OCI-LY7 (cell line): ENCODE results near the gene FLAD1. TPM values are rescaled to one million over a fixed set of nuclear protein-coding genes. Genes with fewer than 3 reads are reported as not detected.

Experiments used
- BruUV-seq: library from RNA; stranded (reverse); fragments of 400-500 nt; replicated peaks from 2 replicates; lab custom pipeline; 2021; lab: Mats Ljungman, UMichigan
- CTCF ChIA-PET: fragments of 300-600 bp; sonication (Branson Sonifier 250); formaldehyde crosslinking; loops from one replicate; lab custom pipeline; 2022; ENCODE audit warnings: antibody characterized with exemption; ENCODE audit not compliant: unreplicated experiment; lab: Charles Lee
- POLR2A ChIA-PET: fragments of 300-600 bp; sonication (Branson Sonifier 250); formaldehyde crosslinking; loops from one replicate; lab custom pipeline; 2022; ENCODE audit warnings: antibody characterized with exemption; lab: Charles Lee
- DNase-seq: peaks from one replicate; pipeline ENCODE4 v3.0.0-alpha.2; 2015; ENCODE audit warnings: low spot score
- H2AFZ ChIP-seq: fragments of 200-600 bp; sonication (generic), shearing (Covaris generic); 2 replicates; pipeline ENCODE4 v1.6.1; 2014; ENCODE audit warnings: mild to moderate bottlenecking, antibody characterized with exemption, low read length, moderate library complexity
- H3K27ac ChIP-seq: fragments of 200-600 bp; sonication (generic); 2 replicates; pipeline ENCODE4 v1.5.1; 2014; ENCODE audit warnings: mixed run types, low read depth, mild to moderate bottlenecking, moderate library complexity, low read length, inconsistent platforms; ENCODE audit not compliant: poor library complexity, severe bottlenecking
- H3K36me3 ChIP-seq: fragments of 200-600 bp; sonication (generic); 2 replicates; pipeline ENCODE4 v1.6.1; 2014; ENCODE audit warnings: mild to moderate bottlenecking, antibody characterized with exemption, low read length, moderate library complexity, mixed read lengths; ENCODE audit not compliant: insufficient read depth
- H3K4me1 ChIP-seq: fragments of 200-600 bp; sonication (generic); 2 replicates; pipeline ENCODE4 v1.5.1; 2014; ENCODE audit warnings: mild to moderate bottlenecking, low read length; ENCODE audit not compliant: insufficient read depth, poor library complexity, severe bottlenecking
- H3K4me2 ChIP-seq: fragments of 200-600 bp; sonication (generic); 2 replicates; pipeline ENCODE4 v1.6.1; 2014; ENCODE audit warnings: mild to moderate bottlenecking, low read length
- H3K4me3 ChIP-seq: fragments of 200-600 bp; sonication (generic); 2 replicates; pipeline ENCODE4 v1.5.1; 2014; ENCODE audit warnings: mild to moderate bottlenecking, low read depth, low read length; ENCODE audit not compliant: poor library complexity, severe bottlenecking
- H3K79me2 ChIP-seq: fragments of 200-600 bp; sonication (generic); 2 replicates; pipeline ENCODE4 v1.6.1; 2016; ENCODE audit warnings: low read depth, mild to moderate bottlenecking, low read length, moderate library complexity, mixed read lengths; ENCODE audit not compliant: insufficient read depth
- H3K9me2 ChIP-seq: fragments of 200-600 bp; sonication (generic); 2 replicates; pipeline ENCODE4 v1.6.1; 2016; ENCODE audit warnings: mild to moderate bottlenecking, low read length, mixed read lengths; ENCODE audit not compliant: insufficient read depth
- H3K9me3 ChIP-seq: fragments of 200-600 bp; sonication (generic); 2 replicates; pipeline ENCODE4 v1.6.1; 2014; ENCODE audit warnings: mild to moderate bottlenecking, mixed run types, low read length, mixed read lengths
- H4K20me1 ChIP-seq: fragments of 200-600 bp; sonication (generic); 2 replicates; pipeline ENCODE4 v1.6.1; 2014; ENCODE audit warnings: mild to moderate bottlenecking, antibody characterized with exemption, low read length, moderate library complexity, mixed read lengths; ENCODE audit not compliant: insufficient read depth
- EZH2phosphoT487 ChIP-seq: fragments of 200-600 bp; sonication (generic); IDR thresholded peaks from 2 replicates; pipeline ENCODE4 v1.6.1; 2018; ENCODE audit warnings: low read depth, borderline replicate concordance, mild to moderate bottlenecking, mixed run types, antibody characterized with exemption, low read length, moderate library complexity, mixed read lengths
- intact Hi-C: fragments of 100-400 bp; cut with micrococcal nuclease; formaldehyde crosslinking; loops from one replicate; pipeline ENCODE4 v1.10.0; 2022; ENCODE audit not compliant: unreplicated experiment
- total RNA-seq, 2 experiments: library from RNA; depleted of rRNA in 1 of 2; stranded (reverse); fragments of >200 nt in 1 of 2; shearing (Covaris generic) in 1 of 2; gene quantifications; 2 replicates each; pipeline ENCODE4 v1.2.3, GENCODE V29; 2014 to 2022
- TF ChIP-seq, protein P1 (sequence below): fragments of 200-600 bp; sonication (generic); conservative IDR thresholded peaks from 2 replicates; pipeline ENCODE4 v1.5.1; 2014; ENCODE audit warnings: mild to moderate bottlenecking, antibody characterized with exemption, low read length, moderate library complexity, mixed read lengths

The FLAD1 gene
- total RNA-seq, 2 experiments from 2014 or later: 52.7 to 57.9 TPM

DNA sequence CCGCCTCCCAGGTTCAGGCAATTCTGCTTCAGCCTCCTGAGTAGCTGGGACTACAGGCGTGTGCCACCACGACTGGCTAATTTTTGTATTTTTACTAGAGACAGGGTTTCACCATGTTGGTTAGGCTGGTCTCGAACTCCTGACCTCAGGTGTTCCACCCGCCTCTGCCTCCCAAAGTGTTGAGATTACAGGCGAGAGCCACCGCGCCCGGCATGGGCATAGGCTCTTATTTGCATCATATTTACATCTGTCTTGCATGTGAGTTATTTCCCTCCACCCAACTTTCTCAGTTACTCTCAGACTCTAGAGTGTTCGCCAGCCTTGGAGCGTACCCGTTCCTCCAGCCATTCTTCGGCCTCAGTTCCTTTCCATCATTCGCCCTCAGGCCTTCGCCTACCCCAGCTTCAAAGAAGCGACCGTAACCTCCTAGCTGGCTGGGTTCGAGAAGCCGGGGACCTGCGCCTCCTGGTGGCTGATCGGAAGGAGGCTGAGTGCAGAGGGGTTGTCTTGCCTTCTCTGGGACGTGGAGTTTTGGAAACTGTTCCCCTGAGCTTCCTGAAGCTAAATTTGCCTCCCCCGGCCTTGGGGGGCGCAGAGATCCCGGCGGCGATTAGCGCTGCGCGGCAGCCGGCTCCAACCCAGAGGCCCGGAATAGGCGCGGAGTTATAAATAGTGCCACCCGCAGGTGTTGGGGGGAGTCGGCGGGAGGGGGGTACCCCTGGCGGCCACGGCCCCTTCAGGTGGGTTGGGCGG, 15.8 kb downstream of the FLAD1 start:
- H3K4me1 ChIP-seq: peaks cover 52% of the 10 kb centered on the region

DNA sequence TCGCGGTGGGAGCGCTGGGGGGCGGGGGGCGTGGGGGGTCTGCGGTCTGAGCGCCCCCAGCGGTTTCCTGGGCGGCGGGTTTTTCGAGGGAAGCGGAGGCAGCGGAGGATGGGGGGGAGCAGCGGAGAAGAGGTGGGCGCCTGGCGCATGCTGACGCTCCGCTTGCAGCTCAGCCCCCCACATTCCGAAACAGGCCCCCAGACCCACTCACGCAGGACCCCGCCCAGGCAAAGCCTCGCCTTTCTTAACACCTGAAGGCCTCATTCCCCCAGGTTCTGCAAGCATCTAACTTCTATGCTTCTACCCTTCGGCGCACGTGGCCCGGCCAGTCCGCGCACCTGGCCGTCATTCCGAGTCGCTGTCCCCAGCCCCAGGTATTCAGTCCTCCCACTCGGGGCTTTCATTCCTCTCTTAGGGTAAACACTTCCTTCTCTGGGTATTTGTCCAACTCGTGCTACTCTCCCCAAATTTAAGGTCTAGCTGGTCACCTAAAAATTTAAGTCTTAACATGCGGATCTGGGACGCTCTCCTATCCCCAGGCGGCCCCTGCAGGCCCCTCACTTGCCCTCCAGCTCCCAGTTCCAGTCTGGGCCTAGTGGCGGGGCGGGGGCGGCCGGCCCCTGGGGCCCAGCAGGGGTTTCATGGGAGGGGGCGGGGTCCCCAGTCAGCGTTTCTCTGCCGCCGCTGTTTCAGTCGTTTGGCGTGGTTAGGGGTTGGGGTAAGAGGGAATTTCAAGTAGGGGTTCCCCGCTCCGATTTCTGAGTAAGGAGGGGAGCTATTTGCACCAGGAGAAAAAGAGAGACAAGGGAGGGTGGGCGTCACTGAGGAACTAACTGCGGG, 16.6 kb downstream of the FLAD1 start:
- intact Hi-C loops: loop anchor here (1.0 to 5.0 kb wide), 5 partner anchors 16 to 137 kb away; partner anchors contain the start of genes CKS1B, EFNA4, FLAD1 and PYGO2
- H3K4me2 ChIP-seq: peak overlapping the region; percentile 79
- peak overlapping the region; percentile 92 for H3K27ac ChIP-seq
- ChIA-PET CTCF (interaction anchor here (1.1 kb wide), 2 partner anchors 12 to 16 kb away, joined by 4 to 6 read pairs; no protein-coding TSS in a partner anchor), POLR2A (interaction anchor here (0.6 to 1.9 kb wide), 4 partner anchors 16 to 44 kb away, joined by 3 to 6 read pairs (median 4); partner anchors contain the start of genes FLAD1 and PBXIP1)
- no peaks in the 10 kb centered on the region for H3K36me3 ChIP-seq
- H3K9me2 ChIP-seq: no peaks in the 10 kb centered on the region
- no peaks in the 10 kb centered on the region for H4K20me1 ChIP-seq
- BruUV-seq: no TSS peak
- peaks cover 10% of the 10 kb centered on the region; the same call in 1 of the 2 replicates for H3K79me2 ChIP-seq
- H3K4me1 ChIP-seq: peaks cover 52% of the 10 kb centered on the region
- no peaks in the 10 kb centered on the region for H3K9me3 ChIP-seq
- TF ChIP-seq EZH2phosphoT487: no peak
- TF ChIP-seq, protein P1, sequence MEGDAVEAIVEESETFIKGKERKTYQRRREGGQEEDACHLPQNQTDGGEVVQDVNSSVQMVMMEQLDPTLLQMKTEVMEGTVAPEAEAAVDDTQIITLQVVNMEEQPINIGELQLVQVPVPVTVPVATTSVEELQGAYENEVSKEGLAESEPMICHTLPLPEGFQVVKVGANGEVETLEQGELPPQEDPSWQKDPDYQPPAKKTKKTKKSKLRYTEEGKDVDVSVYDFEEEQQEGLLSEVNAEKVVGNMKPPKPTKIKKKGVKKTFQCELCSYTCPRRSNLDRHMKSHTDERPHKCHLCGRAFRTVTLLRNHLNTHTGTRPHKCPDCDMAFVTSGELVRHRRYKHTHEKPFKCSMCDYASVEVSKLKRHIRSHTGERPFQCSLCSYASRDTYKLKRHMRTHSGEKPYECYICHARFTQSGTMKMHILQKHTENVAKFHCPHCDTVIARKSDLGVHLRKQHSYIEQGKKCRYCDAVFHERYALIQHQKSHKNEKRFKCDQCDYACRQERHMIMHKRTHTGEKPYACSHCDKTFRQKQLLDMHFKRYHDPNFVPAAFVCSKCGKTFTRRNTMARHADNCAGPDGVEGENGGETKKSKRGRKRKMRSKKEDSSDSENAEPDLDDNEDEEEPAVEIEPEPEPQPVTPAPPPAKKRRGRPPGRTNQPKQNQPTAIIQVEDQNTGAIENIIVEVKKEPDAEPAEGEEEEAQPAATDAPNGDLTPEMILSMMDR: no peak
- H2AFZ ChIP-seq: peak overlapping the region; percentile 28; the same call in 1 of the 2 replicates
- peak; percentile 76 for DNase-seq
- H3K4me3 ChIP-seq: peak overlapping the region; percentile 71

More for the DNA sequence above, 15.8 kb downstream of the FLAD1 start:
- peak overlapping the region; percentile 22; the same call in 1 of the 2 replicates for H2AFZ ChIP-seq
- peak overlapping the region; percentile 79 for H3K4me2 ChIP-seq
- ChIA-PET POLR2A (interaction anchor here (0.6 to 1.5 kb wide), 4 partner anchors 16 to 43 kb away, joined by 3 to 4 read pairs (median 3); partner anchors contain the start of genes FLAD1 and PBXIP1), CTCF (interaction anchor here (0.6 to 1.1 kb wide), 4 partner anchors 11 to 63 kb away, joined by 4 to 11 read pairs (median 6); no protein-coding TSS in a partner anchor)
- BruUV-seq: no TSS peak
- intact Hi-C loops: loop anchor here (1.0 kb wide), 3 partner anchors 16 to 38 kb away; partner anchors contain the start of genes CKS1B, FLAD1 and PYGO2
- H3K9me3 ChIP-seq: no peaks in the 10 kb centered on the region
- TF ChIP-seq, protein P1: peak; percentile 97
- TF ChIP-seq EZH2phosphoT487: no peak
- H3K27ac ChIP-seq: peak overlapping the region; percentile 92
- H3K79me2 ChIP-seq: peaks cover 10% of the 10 kb centered on the region; the same call in 1 of the 2 replicates
- no peaks in the 10 kb centered on the region for H4K20me1 ChIP-seq
- H3K4me3 ChIP-seq: peak overlapping the region; percentile 71
- peaks cover 1% of the 10 kb centered on the region; the same call in 1 of the 2 replicates for H3K36me3 ChIP-seq
- no peaks in the 10 kb centered on the region for H3K9me2 ChIP-seq
- peak; percentile 88 for DNase-seq
